Activated T-cell treated with anti-CD3 and anti-CD28 coated beads for 48 hours (primary cell): ENCODE measurements around the gene CTCFL.

Experiments used
- DNase-seq: peaks from one replicate; pipeline ENCODE4 v3.0.0-alpha.2; 2020; ENCODE audit warnings: low read depth

The CTCFL gene, protein sequence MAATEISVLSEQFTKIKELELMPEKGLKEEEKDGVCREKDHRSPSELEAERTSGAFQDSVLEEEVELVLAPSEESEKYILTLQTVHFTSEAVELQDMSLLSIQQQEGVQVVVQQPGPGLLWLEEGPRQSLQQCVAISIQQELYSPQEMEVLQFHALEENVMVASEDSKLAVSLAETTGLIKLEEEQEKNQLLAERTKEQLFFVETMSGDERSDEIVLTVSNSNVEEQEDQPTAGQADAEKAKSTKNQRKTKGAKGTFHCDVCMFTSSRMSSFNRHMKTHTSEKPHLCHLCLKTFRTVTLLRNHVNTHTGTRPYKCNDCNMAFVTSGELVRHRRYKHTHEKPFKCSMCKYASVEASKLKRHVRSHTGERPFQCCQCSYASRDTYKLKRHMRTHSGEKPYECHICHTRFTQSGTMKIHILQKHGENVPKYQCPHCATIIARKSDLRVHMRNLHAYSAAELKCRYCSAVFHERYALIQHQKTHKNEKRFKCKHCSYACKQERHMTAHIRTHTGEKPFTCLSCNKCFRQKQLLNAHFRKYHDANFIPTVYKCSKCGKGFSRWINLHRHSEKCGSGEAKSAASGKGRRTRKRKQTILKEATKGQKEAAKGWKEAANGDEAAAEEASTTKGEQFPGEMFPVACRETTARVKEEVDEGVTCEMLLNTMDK

GRCh38 chr20:57524511-57525176, at the start of gene CTCFL:
Gene CTCFL, minus strand, starts transcription at chr20:57525140. Its CDS starts 935 bp downstream, at chr20:57524205.
- DNase-seq, result no peak

DNA sequence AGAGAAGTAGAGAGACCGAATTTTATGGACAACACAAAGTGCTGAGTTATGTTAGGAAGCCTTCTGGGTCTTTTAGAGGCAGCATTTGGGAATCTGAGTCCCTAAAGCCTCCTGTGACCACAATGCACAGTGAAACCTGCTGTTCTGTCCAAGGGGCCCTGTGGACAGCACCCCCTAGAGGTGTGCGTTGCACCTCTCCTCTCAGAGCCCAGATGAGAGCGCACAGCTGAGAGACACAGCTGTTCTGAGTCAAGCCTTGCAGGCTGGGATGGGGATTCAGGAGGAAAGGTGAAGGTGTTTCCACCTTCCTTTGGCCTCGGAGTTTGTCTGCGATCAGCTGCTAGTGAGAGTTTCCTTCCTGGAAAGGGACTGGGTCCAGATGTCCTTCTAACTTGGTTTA, 49.0 kb upstream of the CTCFL start:
- no peak for DNase-seq

DNA sequence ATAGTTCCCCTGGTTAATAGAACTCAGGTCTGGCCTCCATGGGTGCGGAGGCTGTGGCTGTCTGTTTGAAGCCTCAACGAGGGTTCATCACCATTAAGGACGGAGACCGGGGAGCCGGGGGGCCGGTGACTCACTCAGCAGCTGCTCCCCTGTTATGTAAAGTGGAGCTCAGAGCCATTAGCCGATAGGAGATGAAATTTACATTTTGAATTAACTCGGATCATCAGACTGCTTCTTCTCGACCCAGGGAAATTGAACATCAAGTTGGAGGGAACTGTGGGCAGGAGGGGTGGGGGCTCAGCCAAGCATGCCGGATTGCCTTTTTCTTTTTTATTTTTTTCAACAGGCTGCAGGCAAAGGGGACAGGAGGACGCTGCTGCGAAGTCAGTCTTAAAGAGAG, 48.3 kb upstream of the CTCFL start:
- no peak for DNase-seq

DNA sequence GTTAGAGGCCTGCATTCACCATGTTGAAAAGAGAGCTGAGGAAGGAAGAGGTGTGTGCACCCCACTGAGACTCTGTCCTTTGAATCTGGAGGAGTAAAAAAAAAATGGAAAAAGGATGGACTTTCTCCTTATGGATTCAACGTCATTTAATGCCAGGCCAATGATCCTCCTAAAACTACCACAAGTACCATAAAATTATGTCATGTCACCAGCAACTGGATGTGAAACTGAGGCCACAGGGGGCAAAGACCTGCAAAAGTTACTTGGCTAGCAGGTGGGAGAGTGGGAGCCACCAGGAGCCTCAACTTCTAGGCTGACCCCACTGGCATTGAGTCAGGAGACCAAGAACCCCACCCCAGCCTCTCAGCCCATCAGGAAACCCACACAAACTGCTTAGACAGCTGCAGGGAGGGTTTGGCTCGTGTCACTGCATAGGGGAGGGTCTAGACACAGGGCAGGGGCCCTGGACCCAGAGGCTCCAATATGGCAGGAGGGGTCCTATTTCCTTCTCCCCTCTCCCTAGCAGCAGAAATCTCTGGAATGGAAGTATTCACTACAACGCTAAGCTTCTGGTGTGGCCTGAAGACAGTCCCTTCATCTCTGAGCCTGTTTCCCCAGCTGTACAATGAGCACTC, 47.0 kb upstream of the CTCFL start:
- DNase-seq, result no peak

DNA sequence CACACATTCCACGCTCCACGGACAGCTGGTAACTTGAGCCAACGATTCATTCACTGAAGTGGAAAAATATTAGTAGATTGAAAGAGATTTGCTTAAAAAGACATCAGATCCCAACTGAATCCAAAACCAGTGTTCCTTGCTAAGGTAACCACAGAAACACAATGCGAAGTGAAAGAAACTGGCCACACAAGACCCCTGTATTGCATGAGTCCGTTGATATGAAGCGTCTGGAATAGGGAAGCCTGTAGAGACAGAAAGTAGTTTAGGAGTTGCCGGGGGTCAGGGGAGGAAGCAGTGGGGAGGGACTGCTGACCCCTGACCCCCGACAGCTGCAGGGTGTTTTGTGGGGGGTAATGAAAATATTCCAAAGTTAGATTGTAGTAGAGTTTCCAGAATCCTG, 46.0 kb upstream of the CTCFL start:
- no peak for DNase-seq

DNA sequence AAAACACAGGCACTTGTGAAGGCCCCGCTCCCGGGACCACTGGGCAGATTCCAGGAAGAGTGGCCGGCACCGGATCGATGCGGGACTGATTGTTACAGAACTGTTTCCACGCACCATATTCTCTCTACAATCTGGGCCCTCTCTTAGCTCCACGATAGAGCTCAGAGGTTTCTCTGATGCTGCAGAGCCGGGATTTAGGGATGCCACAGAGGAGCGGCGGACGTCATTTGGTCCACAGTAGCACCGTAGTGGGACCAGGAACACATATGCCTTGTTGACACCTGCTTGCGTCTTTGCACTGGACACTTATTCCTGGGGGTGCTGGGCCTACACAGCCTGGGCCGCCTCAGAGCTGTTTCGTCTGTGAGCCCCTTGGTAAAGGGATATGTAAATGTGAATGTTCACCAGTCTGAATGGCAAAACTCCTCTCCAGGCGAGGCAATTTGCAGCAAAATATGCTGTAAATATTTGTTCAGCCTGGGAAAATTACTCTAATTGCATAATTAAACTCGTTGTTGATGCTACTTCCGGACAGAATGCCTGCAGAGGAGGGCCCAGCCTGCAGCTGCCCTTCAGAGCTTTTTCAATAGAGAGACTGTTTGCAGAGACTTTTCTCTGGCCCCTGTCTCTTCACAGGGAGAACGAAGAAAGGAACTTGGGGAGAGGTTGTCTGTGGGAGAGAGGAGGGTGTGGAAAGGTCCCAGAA, 45.4 kb upstream of the CTCFL start:
- DNase-seq, result no peak

GRCh38 chr20:57568960-57569359, 44.0 kb upstream of the CTCFL start:
- no peak for DNase-seq

GRCh38 chr20:57568088-57568896, 43.4 kb upstream of the CTCFL start:
- no peak for DNase-seq

GRCh38 chr20:57567471-57568079, 42.6 kb upstream of the CTCFL start:
- no peak for DNase-seq

- DNase-seq, result no peak
Observed at GRCh38 chr20:57566803-57567459, 42.0 kb upstream of the CTCFL start.

DNA sequence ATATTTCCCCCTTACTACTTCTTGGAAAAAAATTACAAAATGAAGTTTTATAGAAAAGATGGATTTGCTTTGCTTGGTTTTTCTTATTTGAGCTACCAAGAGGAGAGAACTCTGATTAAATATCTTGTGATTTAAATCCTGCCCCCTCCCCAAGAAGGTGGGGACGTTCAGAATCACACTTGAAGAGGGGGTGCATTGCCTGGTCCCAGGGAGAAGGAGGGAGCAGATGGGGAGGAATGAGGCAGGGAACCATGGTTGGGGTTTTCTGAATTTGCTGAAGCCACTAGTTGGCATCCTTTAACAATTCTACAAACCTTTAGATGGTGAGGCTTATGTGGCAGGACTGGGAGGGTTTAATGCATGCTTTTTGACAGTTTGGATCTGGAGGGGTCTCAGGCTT, 41.5 kb upstream of the CTCFL start:
- no peak for DNase-seq

- no peak for DNase-seq
Observed at GRCh38 chr20:57564951-57565642, 40.2 kb upstream of the CTCFL start.

DNA sequence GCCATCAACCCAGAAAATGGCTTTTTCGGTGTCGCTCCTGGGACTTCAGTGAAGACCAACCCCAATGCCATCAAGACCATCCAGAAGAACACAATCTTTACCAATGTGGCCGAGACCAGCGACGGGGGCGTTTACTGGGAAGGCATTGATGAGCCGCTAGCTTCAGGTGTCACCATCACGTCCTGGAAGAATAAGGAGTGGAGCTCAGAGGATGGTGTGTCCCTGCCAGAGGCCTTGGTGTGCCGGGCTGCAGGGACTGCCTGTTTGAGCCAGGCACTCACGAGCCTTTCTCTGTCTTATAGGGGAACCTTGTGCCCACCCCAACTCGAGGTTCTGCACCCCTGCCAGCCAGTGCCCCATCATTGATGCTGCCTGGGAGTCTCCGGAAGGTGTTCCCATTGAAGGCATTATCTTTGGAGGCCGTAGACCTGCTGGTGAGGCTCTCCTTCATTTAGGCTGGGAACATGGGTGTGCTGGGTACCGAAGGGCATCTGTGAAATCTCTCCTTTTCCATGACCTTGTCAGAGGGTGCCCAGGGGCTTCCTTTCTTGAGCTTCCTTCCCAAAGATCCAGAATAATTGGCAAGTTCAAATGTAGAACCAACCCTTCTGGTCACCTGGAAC, 39.4 kb upstream of the CTCFL start:
- DNase-seq, result no peak

DNA sequence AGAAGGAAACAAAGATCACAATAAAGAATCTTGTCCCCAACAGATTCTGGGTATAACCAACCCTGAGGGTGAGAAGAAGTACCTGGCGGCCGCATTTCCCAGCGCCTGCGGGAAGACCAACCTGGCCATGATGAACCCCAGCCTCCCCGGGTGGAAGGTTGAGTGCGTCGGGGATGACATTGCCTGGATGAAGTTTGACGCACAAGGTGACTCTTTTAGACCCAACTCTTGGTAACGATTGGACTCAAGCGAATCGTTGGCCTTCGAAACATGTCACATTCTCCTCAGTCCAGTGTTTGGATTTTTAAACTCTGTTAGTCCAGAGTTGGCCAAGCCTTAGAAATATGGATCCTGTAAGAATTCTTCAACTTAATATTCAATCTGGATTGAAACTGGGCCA, 38.6 kb upstream of the CTCFL start:
- no peak for DNase-seq

DNA sequence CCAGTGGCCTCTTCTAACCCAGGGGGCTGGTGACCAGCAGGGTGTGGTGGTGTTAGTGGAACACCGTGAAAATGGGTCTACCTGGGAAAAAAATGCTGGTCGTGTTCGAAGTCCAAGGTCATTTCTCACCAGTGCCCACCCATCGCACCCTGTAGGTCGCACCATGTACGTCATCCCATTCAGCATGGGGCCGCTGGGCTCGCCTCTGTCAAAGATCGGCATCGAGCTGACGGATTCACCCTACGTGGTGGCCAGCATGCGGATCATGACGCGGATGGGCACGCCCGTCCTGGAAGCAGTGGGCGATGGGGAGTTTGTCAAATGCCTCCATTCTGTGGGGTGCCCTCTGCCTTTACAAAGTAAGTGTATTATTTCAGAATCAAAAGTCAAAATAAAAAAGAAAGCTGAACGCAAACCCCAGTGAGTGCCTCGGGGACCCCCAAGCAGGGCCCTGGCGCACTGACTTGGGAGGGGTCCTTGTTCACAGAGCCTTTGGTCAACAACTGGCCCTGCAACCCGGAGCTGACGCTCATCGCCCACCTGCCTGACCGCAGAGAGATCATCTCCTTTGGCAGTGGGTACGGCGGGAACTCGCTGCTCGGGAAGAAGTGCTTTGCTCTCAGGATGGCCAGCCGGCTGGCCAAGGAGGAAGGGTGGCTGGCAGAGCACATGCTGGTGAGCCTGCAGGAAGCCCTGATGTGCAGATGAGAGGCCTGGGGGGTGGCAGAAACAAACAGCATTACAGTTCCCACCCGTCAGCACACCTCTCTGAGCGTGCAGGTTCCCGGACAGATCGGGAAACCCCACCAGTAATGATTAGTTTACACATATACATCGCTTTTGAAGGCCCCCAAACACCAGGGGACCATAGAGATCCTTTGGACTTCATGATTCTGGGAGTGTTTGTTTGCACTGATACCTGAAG, 37.9 kb upstream of the CTCFL start:
- no peak for DNase-seq

DNA sequence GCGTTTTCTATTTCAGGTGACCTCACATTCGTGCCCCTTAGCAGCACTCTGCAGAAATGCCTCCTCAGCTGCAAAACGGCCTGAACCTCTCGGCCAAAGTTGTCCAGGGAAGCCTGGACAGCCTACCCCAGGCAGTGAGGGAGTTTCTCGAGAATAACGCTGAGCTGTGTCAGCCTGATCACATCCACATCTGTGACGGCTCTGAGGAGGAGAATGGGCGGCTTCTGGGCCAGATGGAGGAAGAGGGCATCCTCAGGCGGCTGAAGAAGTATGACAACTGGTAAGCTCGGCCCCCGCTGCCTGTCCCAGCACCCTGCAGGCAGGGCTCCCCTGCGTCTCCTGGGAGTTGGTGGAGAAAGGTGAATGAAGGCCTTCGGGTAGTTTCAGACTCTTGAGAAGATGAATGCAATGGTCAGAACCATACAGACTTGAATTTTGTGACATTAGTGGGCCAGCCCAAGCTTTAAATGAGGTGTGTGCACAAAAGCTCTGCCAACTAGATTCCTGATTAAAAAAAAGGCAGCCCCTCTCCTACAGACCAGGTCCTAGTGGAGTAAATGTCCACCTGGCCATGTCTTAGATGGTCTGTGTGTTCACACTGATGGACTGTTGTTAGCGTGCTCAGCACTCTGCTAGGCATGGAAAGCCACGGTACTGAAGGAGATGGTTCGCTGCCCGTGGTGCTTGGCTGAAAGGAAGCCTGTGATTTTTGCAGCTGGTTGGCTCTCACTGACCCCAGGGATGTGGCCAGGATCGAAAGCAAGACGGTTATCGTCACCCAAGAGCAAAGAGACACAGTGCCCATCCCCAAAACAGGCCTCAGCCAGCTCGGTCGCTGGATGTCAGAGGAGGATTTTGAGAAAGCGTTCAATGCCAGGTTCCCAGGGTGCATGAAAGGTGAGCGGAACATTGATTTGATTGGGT, 36.7 kb upstream of the CTCFL start:
- no peak for DNase-seq
